GM12878 (cell line): ENCODE data around the gene SBDS.
"Not testable (repeated sequence)": the region's sequence is repeated elsewhere in the genome, so short reads cannot be mapped to it uniquely, and the experiment has no call there.

Source experiments
- BHLHE40 ChIP-seq, 2 experiments: fragments of 450-650 bp in 1 of 2; IDR thresholded peaks; 2 replicates each; pipeline ENCODE4 v1.6.1; 2011 to 2017; ENCODE audit warnings: low read depth in 2 of 2, borderline replicate concordance in 1 of 2, improper control_type of control experiment in 1 of 2, low read length in 1 of 2, mild to moderate bottlenecking in 1 of 2
- CEBPB ChIP-seq, 2 experiments: fragments of 150-350 bp in 1 of 2; IDR thresholded peaks; 2 replicates each; pipeline ENCODE4 v1.6.1; 2012 to 2014; ENCODE audit warnings: low read depth in 2 of 2, low read length in 2 of 2, borderline replicate concordance in 1 of 2, inconsistent platforms in 1 of 2
- CTCF ChIP-seq, 3 experiments: IDR thresholded peaks in 2 of 3; conservative IDR thresholded peaks in 1 of 3; 2 replicates each; pipeline ENCODE4 v1.5.1; 2011; ENCODE audit warnings: low read depth in 3 of 3, low read length in 3 of 3, mild to moderate bottlenecking in 3 of 3, control low read depth in 2 of 3, moderate library complexity in 2 of 3, inconsistent platforms in 1 of 3, mixed read lengths in 1 of 3; ENCODE audit not compliant: control insufficient read depth in 2 of 3, insufficient read depth in 1 of 3; ENCODE audit errors: extremely low read depth in 1 of 3
- ELK1 ChIP-seq: IDR thresholded peaks from 2 replicates; pipeline ENCODE4 v1.6.1; 2012; ENCODE audit warnings: low read depth, low read length, improper control_type of control experiment
- EP300 ChIP-seq, 2 experiments: fragments of 150-350 bp in 1 of 2; IDR thresholded peaks; 2 replicates each; pipeline ENCODE4 v1.6.1; 2011 to 2012; ENCODE audit warnings: low read depth in 2 of 2, low read length in 2 of 2, borderline replicate concordance in 1 of 2, improper control_type of control experiment in 1 of 2, inconsistent platforms in 1 of 2; ENCODE audit not compliant: control insufficient read depth in 1 of 2
- EZH2 ChIP-seq: IDR thresholded peaks from 2 replicates; pipeline ENCODE4 v1.6.1; 2012; ENCODE audit warnings: low read depth, mild to moderate bottlenecking, control low read depth, inconsistent platforms, low read length, borderline replicate concordance; ENCODE audit not compliant: control insufficient read depth
- RAD51 ChIP-seq: fragments of 450-650 bp; IDR thresholded peaks from 2 replicates; pipeline ENCODE4 v1.6.1; 2016; ENCODE audit warnings: moderate library complexity, mild to moderate bottlenecking, inconsistent platforms
- SMC3 ChIP-seq: IDR thresholded peaks from 2 replicates; pipeline ENCODE4 v1.6.1; 2011; ENCODE audit warnings: low read length, improper control_type of control experiment, borderline replicate concordance
- ZNF592 ChIP-seq: fragments of 450-650 bp; IDR thresholded peaks from 2 replicates; pipeline ENCODE4 v1.6.1; 2017; ENCODE audit warnings: mild to moderate bottlenecking, moderate library complexity

- TF ChIP-seq ELK1; BHLHE40 (IDR thresholded peaks at IDR 0.05; ENCODE audit: borderline replicate concordance in 1 of 2, low read depth in 2 of 2, low read length in 1 of 2); ZNF592; EP300 (IDR thresholded peaks at IDR 0.05; ENCODE audit: borderline replicate concordance in 1 of 2, control insufficient read depth in 1 of 2, low read depth in 2 of 2, low read length in 2 of 2); RAD51; SMC3; CTCF (IDR thresholded peaks at IDR 0.05 in 2 of 3, conservative IDR thresholded peaks at IDR 0.05 in 1 of 3; ENCODE audit: control insufficient read depth in 2 of 3, extremely low read depth in 1 of 3, insufficient read depth in 1 of 3, low read depth in 3 of 3, low read length in 3 of 3); CEBPB (IDR thresholded peaks at IDR 0.05; ENCODE audit: borderline replicate concordance in 1 of 2, low read depth in 2 of 2, low read length in 2 of 2); EZH2: not testable (repeated sequence)
Measured at GRCh38 chr7:67031685-67032084, 36.3 kb upstream of the SBDS start.
